Measurements from ENCODE around the gene PLPP1. TPM values are rescaled to one million over a fixed set of nuclear protein-coding genes. Genes with fewer than 3 reads are reported as not detected.

The PLPP1 gene
- total RNA-seq, 1 experiment from 2014 or later, result 35.4 TPM

GRCh38 chr5:55568654-55569512, 34.1 kb upstream of the PLPP1 start:
- Histone ChIP-seq H3K36me3 (no peaks in the 10 kb centered on the region), H3K27ac (no peak overlapping the region), H3K4me3 (no peak overlapping the region), H3K4me1 (replicated peaks) (peaks cover 7% of the 10 kb centered on the region; the same call in 1 of the 2 replicates), H3K9me3 (replicated peaks) (no peaks in the 10 kb centered on the region), H3K27me3 (replicated peaks) (no peaks in the 10 kb centered on the region)
- DNase-seq (ENCODE audit: low read depth in 1 of 2, low spot score in 2 of 2), result no peak

GRCh38 chr5:55564721-55565120, 30.0 kb upstream of the PLPP1 start:
- Histone ChIP-seq H3K27me3 (replicated peaks) (no peaks in the 10 kb centered on the region), H3K4me1 (replicated peaks) (no peaks in the 10 kb centered on the region; the same call in 1 of the 2 replicates), H3K9me3 (replicated peaks) (no peaks in the 10 kb centered on the region), H3K36me3 (no peaks in the 10 kb centered on the region), H3K27ac (no peak overlapping the region), H3K4me3 (no peak overlapping the region)
- no peak for DNase-seq (ENCODE audit: low read depth in 1 of 2, low spot score in 2 of 2)

DNA sequence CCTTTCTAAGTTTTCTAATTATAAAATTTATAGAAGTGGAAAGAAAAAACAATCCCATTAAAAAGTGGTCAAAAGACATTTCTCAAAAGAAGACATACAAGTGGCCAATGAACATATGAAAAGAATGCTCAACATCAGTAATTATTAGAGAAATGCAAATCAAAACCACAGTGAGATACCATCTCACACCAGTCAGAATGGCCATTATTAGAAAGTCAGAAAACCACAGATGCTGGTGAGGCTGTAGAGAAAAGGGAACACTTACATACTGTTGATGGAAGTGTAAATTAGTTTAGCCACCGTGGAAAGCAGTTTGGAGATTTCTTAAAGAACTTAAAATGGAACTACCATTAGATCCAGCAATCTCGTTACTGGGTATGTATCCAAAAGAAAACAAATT, 23.7 kb upstream of the PLPP1 start:
- no peaks in the 10 kb centered on the region for H3K4me1 ChIP-seq (replicated peaks)
- no peak overlapping the region for H3K4me3 ChIP-seq
- no peaks in the 10 kb centered on the region for H3K9me3 ChIP-seq (replicated peaks)
- no peaks in the 10 kb centered on the region for H3K36me3 ChIP-seq
- DNase-seq (ENCODE audit: low read depth in 1 of 2, low spot score in 2 of 2), result no peak
- no peaks in the 10 kb centered on the region for H3K27me3 ChIP-seq (replicated peaks)
- H3K27ac ChIP-seq, result no peak overlapping the region

GRCh38 chr5:55557123-55557522, 22.4 kb upstream of the PLPP1 start:
- no peak for DNase-seq (ENCODE audit: low read depth in 1 of 2, low spot score in 2 of 2)
- H3K9me3 ChIP-seq (replicated peaks), result no peaks in the 10 kb centered on the region
- H3K4me1 ChIP-seq (replicated peaks), result no peaks in the 10 kb centered on the region
- H3K36me3 ChIP-seq, result no peaks in the 10 kb centered on the region
- H3K27me3 ChIP-seq (replicated peaks), result no peaks in the 10 kb centered on the region
- H3K27ac ChIP-seq, result no peak overlapping the region
- no peak overlapping the region for H3K4me3 ChIP-seq

GRCh38 chr5:55554585-55555202, 19.9 kb upstream of the PLPP1 start:
- H3K27ac ChIP-seq, result no peak overlapping the region
- no peak overlapping the region for H3K4me3 ChIP-seq
- no peaks in the 10 kb centered on the region for H3K9me3 ChIP-seq (replicated peaks)
- H3K4me1 ChIP-seq (replicated peaks), result no peaks in the 10 kb centered on the region
- no peak for DNase-seq (ENCODE audit: low read depth in 1 of 2, low spot score in 2 of 2)
- H3K36me3 ChIP-seq, result no peaks in the 10 kb centered on the region
- no peaks in the 10 kb centered on the region for H3K27me3 ChIP-seq (replicated peaks)

- no peak overlapping the region for H3K27ac ChIP-seq
- no peaks in the 10 kb centered on the region for H3K4me1 ChIP-seq (replicated peaks)
- no peak for DNase-seq (ENCODE audit: low read depth in 1 of 2, low spot score in 2 of 2)
- no peaks in the 10 kb centered on the region for H3K36me3 ChIP-seq
- no peaks in the 10 kb centered on the region for H3K9me3 ChIP-seq (replicated peaks)
- H3K27me3 ChIP-seq (replicated peaks), result no peaks in the 10 kb centered on the region
- H3K4me3 ChIP-seq, result no peak overlapping the region
These were observed 17.1 kb upstream of the PLPP1 start for GRCh38 chr5:55551904-55552303.

- H3K4me1 ChIP-seq (replicated peaks), result no peaks in the 10 kb centered on the region
- no peak overlapping the region for H3K4me3 ChIP-seq
- no peaks in the 10 kb centered on the region for H3K36me3 ChIP-seq
- DNase-seq (ENCODE audit: low read depth in 1 of 2, low spot score in 2 of 2), result no peak
- H3K27ac ChIP-seq, result no peak overlapping the region
- no peaks in the 10 kb centered on the region for H3K9me3 ChIP-seq (replicated peaks)
- no peaks in the 10 kb centered on the region for H3K27me3 ChIP-seq (replicated peaks)
These were observed 16.6 kb upstream of the PLPP1 start for GRCh38 chr5:55551358-55551757.

GRCh38 chr5:55547781-55548180, 13.0 kb upstream of the PLPP1 start:
- no peak for DNase-seq (ENCODE audit: low read depth in 1 of 2, low spot score in 2 of 2)
- Histone ChIP-seq H3K36me3 (no peaks in the 10 kb centered on the region), H3K9me3 (replicated peaks) (no peaks in the 10 kb centered on the region), H3K27me3 (replicated peaks) (no peaks in the 10 kb centered on the region), H3K4me1 (replicated peaks) (no peaks in the 10 kb centered on the region), H3K27ac (no peak overlapping the region), H3K4me3 (no peak overlapping the region)

- Histone ChIP-seq H3K36me3 (no peaks in the 10 kb centered on the region), H3K4me3 (no peak overlapping the region)
- no peak for DNase-seq (ENCODE audit: low read depth in 1 of 2, low spot score in 2 of 2)
These were observed 12.2 kb upstream of the PLPP1 start for GRCh38 chr5:55546947-55547346.

DNA sequence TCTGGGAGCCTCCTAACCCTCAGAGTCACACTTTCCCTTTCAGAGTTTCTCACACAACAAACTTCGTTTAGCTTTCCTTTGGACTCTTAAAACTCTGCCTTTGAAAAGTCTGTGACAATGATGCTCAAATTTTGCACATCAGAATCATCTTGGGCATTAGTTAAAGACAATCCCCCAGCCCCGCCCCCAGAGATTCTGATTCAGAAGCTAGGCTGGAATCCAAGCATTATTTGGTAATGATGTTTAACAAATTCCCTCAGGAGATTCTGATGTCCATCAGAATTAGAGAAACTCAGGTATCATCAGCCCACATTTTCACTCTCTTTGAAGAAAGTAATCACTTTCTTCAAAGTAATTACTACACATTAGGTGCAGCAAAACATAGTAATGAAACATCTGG, 9.6 kb upstream of the PLPP1 start:
- Histone ChIP-seq H3K4me3 (no peak overlapping the region), H3K27ac (no peak overlapping the region), H3K9me3 (replicated peaks) (no peaks in the 10 kb centered on the region), H3K27me3 (replicated peaks) (no peaks in the 10 kb centered on the region), H3K36me3 (no peaks in the 10 kb centered on the region), H3K4me1 (replicated peaks) (no peaks in the 10 kb centered on the region)
- DNase-seq (ENCODE audit: low read depth in 1 of 2, low spot score in 2 of 2), result no peak

More at GRCh38 chr5:55546947-55547346, 12.2 kb upstream of the PLPP1 start:
- H3K4me1 ChIP-seq (replicated peaks), result no peaks in the 10 kb centered on the region
- H3K27me3 ChIP-seq (replicated peaks), result no peaks in the 10 kb centered on the region
- no peak overlapping the region for H3K27ac ChIP-seq
- no peaks in the 10 kb centered on the region for H3K9me3 ChIP-seq (replicated peaks)

- Histone ChIP-seq H3K27ac (no peak overlapping the region), H3K9me3 (replicated peaks) (no peaks in the 10 kb centered on the region), H3K27me3 (replicated peaks) (no peaks in the 10 kb centered on the region), H3K36me3 (no peaks in the 10 kb centered on the region), H3K4me3 (no peak overlapping the region), H3K4me1 (replicated peaks) (peaks cover 6% of the 10 kb centered on the region; the same call in 1 of the 2 replicates)
- DNase-seq (ENCODE audit: low read depth in 1 of 2, low spot score in 2 of 2), result no peak
These were observed 6.4 kb upstream of the PLPP1 start for GRCh38 chr5:55541056-55541635.

DNA sequence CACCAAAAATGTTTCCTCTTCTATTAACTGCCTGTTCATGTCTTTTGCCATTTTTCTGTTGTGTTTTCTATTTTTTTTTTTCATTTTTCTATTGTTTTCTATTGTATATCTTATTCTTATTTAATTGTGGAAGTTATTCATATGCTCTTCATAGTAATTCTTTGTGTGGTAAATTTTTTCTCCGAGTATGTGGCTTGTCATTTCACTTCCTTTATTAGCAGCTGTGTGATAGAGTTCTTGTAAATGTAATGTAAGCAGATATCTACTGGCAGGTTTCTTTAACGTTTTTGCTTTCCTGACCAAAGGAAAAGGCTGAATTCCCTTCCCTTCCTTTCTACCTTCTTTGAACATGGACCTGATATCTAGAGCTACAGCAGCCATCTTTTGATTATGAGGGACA, 5.8 kb upstream of the PLPP1 start:
- Histone ChIP-seq H3K27ac (no peak overlapping the region), H3K36me3 (no peaks in the 10 kb centered on the region), H3K9me3 (replicated peaks) (no peaks in the 10 kb centered on the region), H3K4me1 (replicated peaks) (peaks cover 6% of the 10 kb centered on the region; the same call in 1 of the 2 replicates), H3K4me3 (no peak overlapping the region), H3K27me3 (replicated peaks) (no peaks in the 10 kb centered on the region)
- DNase-seq (ENCODE audit: low read depth in 1 of 2, low spot score in 2 of 2), result no peak

DNA sequence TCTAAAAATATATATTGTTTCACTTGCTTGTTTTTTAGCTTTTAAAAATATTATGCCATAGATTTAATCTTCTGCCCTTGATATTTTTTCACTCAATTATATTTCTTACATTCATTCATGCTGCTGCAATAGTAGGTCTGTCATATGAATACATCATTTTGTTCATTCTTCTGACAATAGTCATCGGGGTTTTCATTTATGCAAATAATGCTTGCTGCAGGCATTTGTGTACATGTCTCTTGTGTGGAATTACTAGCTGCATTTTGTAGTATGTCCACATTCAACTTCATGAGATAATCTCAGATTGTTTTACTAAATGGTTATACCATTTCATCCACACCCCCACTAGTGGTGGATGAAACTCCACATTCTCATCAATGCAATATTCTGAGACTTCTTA, 5.3 kb upstream of the PLPP1 start:
- no peaks in the 10 kb centered on the region for H3K27me3 ChIP-seq (replicated peaks)
- DNase-seq (ENCODE audit: low read depth in 1 of 2, low spot score in 2 of 2), result no peak

GRCh38 chr5:55538661-55539060, 3.9 kb upstream of the PLPP1 start:
- Histone ChIP-seq H3K27ac (0 out of 2 replicates have a peak overlapping the region, but pooled peaks have one; percentile 22), H3K4me3 (0 out of 2 replicates have a peak overlapping the region, but pooled peaks have one; percentile 2), H3K4me1 (replicated peaks) (peaks cover 10% of the 10 kb centered on the region), H3K27me3 (replicated peaks) (no peaks in the 10 kb centered on the region), H3K36me3 (peaks cover 6% of the 10 kb centered on the region; the same call in 1 of the 2 replicates), H3K9me3 (replicated peaks) (no peaks in the 10 kb centered on the region)
- peak in 1 of 2 experiments; percentile 20 for DNase-seq (ENCODE audit: low read depth in 1 of 2, low spot score in 2 of 2)

More for the DNA sequence above, 5.3 kb upstream of the PLPP1 start:
- no peak overlapping the region for H3K27ac ChIP-seq
- no peak overlapping the region for H3K4me3 ChIP-seq
- peaks cover 10% of the 10 kb centered on the region; the same call in 1 of the 2 replicates for H3K4me1 ChIP-seq (replicated peaks)
- H3K36me3 ChIP-seq, result no peaks in the 10 kb centered on the region
- no peaks in the 10 kb centered on the region for H3K9me3 ChIP-seq (replicated peaks)

Measured in SJSA1 (cell line).